Measurements from ENCODE around the gene KATNB1.

DNA sequence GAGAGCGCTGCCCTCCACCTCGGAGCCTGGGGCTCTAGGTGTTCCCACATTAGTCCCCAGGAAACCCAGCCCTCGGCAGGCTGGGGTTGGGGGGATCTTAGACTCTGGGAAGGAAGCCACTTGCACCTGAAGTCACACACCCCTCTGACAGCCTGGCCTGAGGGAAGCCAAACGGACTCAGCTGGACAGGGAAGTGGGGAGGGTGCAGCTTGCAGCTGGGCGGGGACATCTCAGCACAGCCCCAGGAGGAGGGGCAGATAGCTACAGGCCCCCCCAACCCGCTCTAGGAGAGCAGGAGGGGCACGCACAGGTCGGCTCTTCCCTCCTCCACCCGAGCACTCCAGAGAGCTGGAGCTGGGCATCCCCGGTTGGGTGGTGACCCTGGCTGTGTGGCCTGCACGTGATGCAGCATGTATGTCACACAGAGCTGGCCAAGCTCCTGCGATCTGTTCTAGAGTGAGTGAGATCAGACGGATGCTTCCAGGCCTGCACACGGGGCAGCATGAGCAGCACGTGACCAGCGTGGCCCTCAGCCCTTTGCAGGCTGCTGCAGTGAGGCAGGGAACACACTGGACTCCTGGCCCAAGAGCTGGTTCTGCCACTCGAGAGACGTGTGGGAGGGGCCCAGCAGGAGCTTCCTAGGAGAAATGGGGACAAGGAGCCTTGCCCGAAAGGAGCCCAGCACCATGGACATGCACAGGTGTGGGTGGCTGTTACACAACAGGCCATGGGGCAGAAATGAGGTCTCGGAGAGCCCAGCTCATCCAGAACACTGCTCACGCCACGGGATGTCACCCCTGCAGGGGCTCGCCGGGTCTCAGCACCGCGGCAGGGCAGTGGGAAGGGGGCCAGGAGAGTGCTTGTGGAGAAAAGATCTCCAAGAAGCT, 51.3 kb downstream of the KATNB1 start:
- TF ChIP-seq, protein P1, sequence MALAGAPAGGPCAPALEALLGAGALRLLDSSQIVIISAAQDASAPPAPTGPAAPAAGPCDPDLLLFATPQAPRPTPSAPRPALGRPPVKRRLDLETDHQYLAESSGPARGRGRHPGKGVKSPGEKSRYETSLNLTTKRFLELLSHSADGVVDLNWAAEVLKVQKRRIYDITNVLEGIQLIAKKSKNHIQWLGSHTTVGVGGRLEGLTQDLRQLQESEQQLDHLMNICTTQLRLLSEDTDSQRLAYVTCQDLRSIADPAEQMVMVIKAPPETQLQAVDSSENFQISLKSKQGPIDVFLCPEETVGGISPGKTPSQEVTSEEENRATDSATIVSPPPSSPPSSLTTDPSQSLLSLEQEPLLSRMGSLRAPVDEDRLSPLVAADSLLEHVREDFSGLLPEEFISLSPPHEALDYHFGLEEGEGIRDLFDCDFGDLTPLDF (CRISPR knock-in tag; IDR thresholded peaks at IDR 0.05): no peak
- TF ChIP-seq, protein P2, sequence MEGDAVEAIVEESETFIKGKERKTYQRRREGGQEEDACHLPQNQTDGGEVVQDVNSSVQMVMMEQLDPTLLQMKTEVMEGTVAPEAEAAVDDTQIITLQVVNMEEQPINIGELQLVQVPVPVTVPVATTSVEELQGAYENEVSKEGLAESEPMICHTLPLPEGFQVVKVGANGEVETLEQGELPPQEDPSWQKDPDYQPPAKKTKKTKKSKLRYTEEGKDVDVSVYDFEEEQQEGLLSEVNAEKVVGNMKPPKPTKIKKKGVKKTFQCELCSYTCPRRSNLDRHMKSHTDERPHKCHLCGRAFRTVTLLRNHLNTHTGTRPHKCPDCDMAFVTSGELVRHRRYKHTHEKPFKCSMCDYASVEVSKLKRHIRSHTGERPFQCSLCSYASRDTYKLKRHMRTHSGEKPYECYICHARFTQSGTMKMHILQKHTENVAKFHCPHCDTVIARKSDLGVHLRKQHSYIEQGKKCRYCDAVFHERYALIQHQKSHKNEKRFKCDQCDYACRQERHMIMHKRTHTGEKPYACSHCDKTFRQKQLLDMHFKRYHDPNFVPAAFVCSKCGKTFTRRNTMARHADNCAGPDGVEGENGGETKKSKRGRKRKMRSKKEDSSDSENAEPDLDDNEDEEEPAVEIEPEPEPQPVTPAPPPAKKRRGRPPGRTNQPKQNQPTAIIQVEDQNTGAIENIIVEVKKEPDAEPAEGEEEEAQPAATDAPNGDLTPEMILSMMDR (IDR thresholded peaks at IDR 0.05): no peak
